SK-N-SH treated with all-trans-retinoic acid at 6 μM for 48 hours (cell line): ENCODE data around the gene LAGE3.

Experiments used
- ATAC-seq: fragments of 200-7000 bp; cut with Tn5 transposase; 3 replicates; pipeline ENCODE4 v1.9.1; 2020; ENCODE audit warnings: mild to moderate bottlenecking, moderate library complexity
- ARNTL ChIP-seq: fragments of 450-650 bp; formaldehyde crosslinking; IDR thresholded peaks from 2 replicates; pipeline ENCODE4 v1.5.0; 2020; ENCODE audit warnings: low read depth, mild to moderate bottlenecking, moderate library complexity, borderline replicate concordance
- BACH2 ChIP-seq: fragments of 250-450 bp; sonication (Bioruptor Pico); IDR thresholded peaks from 2 replicates; pipeline ENCODE4 v1.9.0; 2021; ENCODE audit warnings: mild to moderate bottlenecking, borderline replicate concordance
- CSDC2 ChIP-seq: fragments of 250-450 bp; sonication (Bioruptor Pico); IDR thresholded peaks from 2 replicates; pipeline ENCODE4 v1.5.0; 2020; ENCODE audit warnings: mild to moderate bottlenecking, moderate library complexity
- ESRRG ChIP-seq: fragments of 250-450 bp; sonication (Bioruptor Pico); IDR thresholded peaks from 2 replicates; pipeline ENCODE4 v1.6.1; 2021; ENCODE audit warnings: mild to moderate bottlenecking
- GLIS3 ChIP-seq: fragments of 250-450 bp; sonication (Bioruptor Pico); IDR thresholded peaks from 2 replicates; pipeline ENCODE4 v1.5.0; 2020; ENCODE audit warnings: mild to moderate bottlenecking, moderate library complexity
- ISL1 ChIP-seq: fragments of 250-450 bp; sonication (Bioruptor Pico); IDR thresholded peaks from 2 replicates; pipeline ENCODE4 v2.1.2; 2022; ENCODE audit warnings: mild to moderate bottlenecking, moderate library complexity
- OSR1 ChIP-seq: fragments of 250-450 bp; sonication (Bioruptor Pico); IDR thresholded peaks from 2 replicates; pipeline ENCODE4 v1.8.0; 2022; ENCODE audit warnings: moderate library complexity, mild to moderate bottlenecking, inconsistent platforms
- PPARA ChIP-seq: fragments of 250-450 bp; sonication (Bioruptor Pico); IDR thresholded peaks from 2 replicates; pipeline ENCODE4 v1.5.0; 2020; ENCODE audit warnings: mild to moderate bottlenecking, borderline replicate concordance
- RARB ChIP-seq: fragments of 250-450 bp; sonication (Bioruptor Pico); IDR thresholded peaks from 2 replicates; pipeline ENCODE4 v1.8.0; 2021; ENCODE audit warnings: mild to moderate bottlenecking, moderate library complexity
- SNAI2 ChIP-seq: fragments of 250-450 bp; sonication (Bioruptor Pico); IDR thresholded peaks from 2 replicates; pipeline ENCODE4 v1.5.0; 2020; ENCODE audit warnings: mild to moderate bottlenecking, moderate library complexity
- TCF4 ChIP-seq: fragments of 250-450 bp; sonication (Bioruptor Pico); IDR thresholded peaks from 2 replicates; pipeline ENCODE4 v1.8.0; 2021; ENCODE audit warnings: mild to moderate bottlenecking, moderate library complexity, borderline replicate concordance
- TOX ChIP-seq: fragments of 250-450 bp; sonication (Bioruptor Pico); IDR thresholded peaks from 2 replicates; pipeline ENCODE4 v1.8.0; 2021; ENCODE audit warnings: mild to moderate bottlenecking, moderate library complexity, borderline replicate concordance
- ZC3H10 ChIP-seq: fragments of 250-450 bp; sonication (Bioruptor Pico); IDR thresholded peaks from 2 replicates; pipeline ENCODE4 v1.5.1; 2021; ENCODE audit warnings: mild to moderate bottlenecking, moderate library complexity
- ZFP3 ChIP-seq: fragments of 250-450 bp; sonication (Bioruptor Pico); IDR thresholded peaks from 2 replicates; pipeline ENCODE4 v1.5.0; 2020; ENCODE audit warnings: mild to moderate bottlenecking, moderate library complexity
- ZFP30 ChIP-seq: fragments of 450-650 bp; formaldehyde crosslinking; IDR thresholded peaks from 2 replicates; pipeline ENCODE4 v1.5.0; 2022; ENCODE audit warnings: mild to moderate bottlenecking, moderate library complexity
- ZNF565 ChIP-seq: fragments of 450-650 bp; formaldehyde crosslinking; conservative IDR thresholded peaks from 2 replicates; pipeline ENCODE4 v1.5.0; 2020; ENCODE audit warnings: low read depth, mild to moderate bottlenecking, moderate library complexity
- ZNF70 ChIP-seq: fragments of 450-650 bp; formaldehyde crosslinking; IDR thresholded peaks from 2 replicates; pipeline ENCODE4 v1.5.0; 2020; ENCODE audit warnings: mild to moderate bottlenecking, moderate library complexity
- ZNF8 ChIP-seq: fragments of 450-650 bp; formaldehyde crosslinking; IDR thresholded peaks from 2 replicates; pipeline ENCODE4 v1.5.0; 2020; ENCODE audit warnings: mild to moderate bottlenecking, moderate library complexity
- TF ChIP-seq, protein P1 (sequence below): fragments of 250-450 bp; sonication (Bioruptor Pico); IDR thresholded peaks from 2 replicates; pipeline ENCODE4 v1.5.1; 2020; ENCODE audit warnings: low read depth, mild to moderate bottlenecking, moderate library complexity
- TF ChIP-seq, protein P2 (sequence below): fragments of 250-450 bp; sonication (Bioruptor Pico); IDR thresholded peaks from 2 replicates; pipeline ENCODE4 v1.5.0; 2020; ENCODE audit warnings: mild to moderate bottlenecking, moderate library complexity
- TF ChIP-seq, protein P3 (sequence below): fragments of 250-450 bp; sonication (Bioruptor Pico); IDR thresholded peaks from 2 replicates; pipeline ENCODE4 v1.5.1; 2021; ENCODE audit warnings: mild to moderate bottlenecking, moderate library complexity
- TF ChIP-seq, protein P4 (sequence below): fragments of 250-450 bp; sonication (Bioruptor Pico); IDR thresholded peaks from 2 replicates; pipeline ENCODE4 v1.8.0; 2020; ENCODE audit warnings: mild to moderate bottlenecking, moderate library complexity, borderline replicate concordance
- TF ChIP-seq, protein P5 (sequence below): fragments of 250-450 bp; sonication (Bioruptor Pico); IDR thresholded peaks from 2 replicates; pipeline ENCODE4 v1.8.0; 2021; ENCODE audit warnings: low read depth, mild to moderate bottlenecking, moderate library complexity, borderline replicate concordance

Gene LAGE3

DNA sequence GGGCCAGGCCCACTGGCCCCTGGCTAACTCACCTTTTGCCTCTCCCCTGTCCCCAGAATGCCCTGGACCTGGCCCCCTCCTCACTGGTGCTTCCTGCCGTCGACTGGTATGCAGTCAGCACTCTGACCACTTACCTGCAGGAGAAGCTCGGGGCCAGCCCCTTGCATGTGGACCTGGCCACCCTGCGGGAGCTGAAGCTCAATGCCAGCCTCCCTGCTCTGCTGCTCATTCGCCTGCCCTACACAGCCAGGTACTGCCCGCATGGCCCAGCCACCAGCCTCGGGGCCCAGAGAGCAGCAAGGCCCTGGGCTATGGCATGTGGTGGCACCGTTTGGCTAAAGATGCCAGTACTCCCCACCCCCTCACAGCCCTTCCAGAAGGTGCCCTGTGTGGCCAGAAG, 46.9 kb downstream of the LAGE3 start:
- ATAC-seq = no peak
- no peak for TF ChIP-seq OSR1 (CRISPR knock-in tag)

DNA sequence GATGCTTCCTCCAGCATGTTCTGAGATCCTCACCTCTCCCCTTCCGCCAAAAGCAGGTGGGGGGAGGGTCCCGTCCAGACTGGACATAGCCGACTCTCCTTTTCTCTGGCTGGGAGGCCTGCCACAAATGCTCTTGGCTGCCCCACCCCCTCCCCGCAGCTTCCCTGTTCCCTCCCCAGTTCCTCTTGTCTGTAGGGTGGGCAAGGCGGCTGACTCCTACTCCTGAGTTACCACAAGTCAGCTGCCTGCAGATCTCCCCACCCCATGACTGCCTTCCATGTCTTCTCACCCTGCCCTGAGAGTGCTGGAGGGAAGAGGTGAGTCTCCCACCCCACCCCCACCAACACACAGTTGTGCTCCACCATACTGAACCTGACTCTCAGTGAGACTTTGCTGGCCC, 47.7 kb downstream of the LAGE3 start:
- TF ChIP-seq OSR1 (CRISPR knock-in tag) (no peak), RARB (CRISPR knock-in tag) (no peak), ZC3H10 (CRISPR knock-in tag) (no peak), TCF4 (no peak), SNAI2 (CRISPR knock-in tag) (no peak), GLIS3 (CRISPR knock-in tag) (no peak), ARNTL (no peak), ZNF8 (CRISPR knock-in tag) (no peak), TOX (no peak)
- TF ChIP-seq, protein P1, sequence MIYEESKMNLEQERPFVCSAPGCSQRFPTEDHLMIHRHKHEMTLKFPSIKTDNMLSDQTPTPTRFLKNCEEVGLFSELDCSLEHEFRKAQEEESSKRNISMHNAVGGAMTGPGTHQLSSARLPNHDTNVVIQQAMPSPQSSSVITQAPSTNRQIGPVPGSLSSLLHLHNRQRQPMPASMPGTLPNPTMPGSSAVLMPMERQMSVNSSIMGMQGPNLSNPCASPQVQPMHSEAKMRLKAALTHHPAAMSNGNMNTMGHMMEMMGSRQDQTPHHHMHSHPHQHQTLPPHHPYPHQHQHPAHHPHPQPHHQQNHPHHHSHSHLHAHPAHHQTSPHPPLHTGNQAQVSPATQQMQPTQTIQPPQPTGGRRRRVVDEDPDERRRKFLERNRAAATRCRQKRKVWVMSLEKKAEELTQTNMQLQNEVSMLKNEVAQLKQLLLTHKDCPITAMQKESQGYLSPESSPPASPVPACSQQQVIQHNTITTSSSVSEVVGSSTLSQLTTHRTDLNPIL = no peak
- TF ChIP-seq, protein P2, sequence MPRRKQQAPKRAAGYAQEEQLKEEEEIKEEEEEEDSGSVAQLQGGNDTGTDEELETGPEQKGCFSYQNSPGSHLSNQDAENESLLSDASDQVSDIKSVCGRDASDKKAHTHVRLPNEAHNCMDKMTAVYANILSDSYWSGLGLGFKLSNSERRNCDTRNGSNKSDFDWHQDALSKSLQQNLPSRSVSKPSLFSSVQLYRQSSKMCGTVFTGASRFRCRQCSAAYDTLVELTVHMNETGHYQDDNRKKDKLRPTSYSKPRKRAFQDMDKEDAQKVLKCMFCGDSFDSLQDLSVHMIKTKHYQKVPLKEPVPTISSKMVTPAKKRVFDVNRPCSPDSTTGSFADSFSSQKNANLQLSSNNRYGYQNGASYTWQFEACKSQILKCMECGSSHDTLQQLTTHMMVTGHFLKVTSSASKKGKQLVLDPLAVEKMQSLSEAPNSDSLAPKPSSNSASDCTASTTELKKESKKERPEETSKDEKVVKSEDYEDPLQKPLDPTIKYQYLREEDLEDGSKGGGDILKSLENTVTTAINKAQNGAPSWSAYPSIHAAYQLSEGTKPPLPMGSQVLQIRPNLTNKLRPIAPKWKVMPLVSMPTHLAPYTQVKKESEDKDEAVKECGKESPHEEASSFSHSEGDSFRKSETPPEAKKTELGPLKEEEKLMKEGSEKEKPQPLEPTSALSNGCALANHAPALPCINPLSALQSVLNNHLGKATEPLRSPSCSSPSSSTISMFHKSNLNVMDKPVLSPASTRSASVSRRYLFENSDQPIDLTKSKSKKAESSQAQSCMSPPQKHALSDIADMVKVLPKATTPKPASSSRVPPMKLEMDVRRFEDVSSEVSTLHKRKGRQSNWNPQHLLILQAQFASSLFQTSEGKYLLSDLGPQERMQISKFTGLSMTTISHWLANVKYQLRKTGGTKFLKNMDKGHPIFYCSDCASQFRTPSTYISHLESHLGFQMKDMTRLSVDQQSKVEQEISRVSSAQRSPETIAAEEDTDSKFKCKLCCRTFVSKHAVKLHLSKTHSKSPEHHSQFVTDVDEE = no peak
- TF ChIP-seq, protein P3, sequence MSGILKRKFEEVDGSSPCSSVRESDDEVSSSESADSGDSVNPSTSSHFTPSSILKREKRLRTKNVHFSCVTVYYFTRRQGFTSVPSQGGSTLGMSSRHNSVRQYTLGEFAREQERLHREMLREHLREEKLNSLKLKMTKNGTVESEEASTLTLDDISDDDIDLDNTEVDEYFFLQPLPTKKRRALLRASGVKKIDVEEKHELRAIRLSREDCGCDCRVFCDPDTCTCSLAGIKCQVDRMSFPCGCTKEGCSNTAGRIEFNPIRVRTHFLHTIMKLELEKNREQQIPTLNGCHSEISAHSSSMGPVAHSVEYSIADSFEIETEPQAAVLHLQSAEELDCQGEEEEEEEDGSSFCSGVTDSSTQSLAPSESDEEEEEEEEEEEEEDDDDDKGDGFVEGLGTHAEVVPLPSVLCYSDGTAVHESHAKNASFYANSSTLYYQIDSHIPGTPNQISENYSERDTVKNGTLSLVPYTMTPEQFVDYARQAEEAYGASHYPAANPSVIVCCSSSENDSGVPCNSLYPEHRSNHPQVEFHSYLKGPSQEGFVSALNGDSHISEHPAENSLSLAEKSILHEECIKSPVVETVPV = no peak
- TF ChIP-seq, all 23 proteins: peak for 0
- no peak for ATAC-seq

DNA sequence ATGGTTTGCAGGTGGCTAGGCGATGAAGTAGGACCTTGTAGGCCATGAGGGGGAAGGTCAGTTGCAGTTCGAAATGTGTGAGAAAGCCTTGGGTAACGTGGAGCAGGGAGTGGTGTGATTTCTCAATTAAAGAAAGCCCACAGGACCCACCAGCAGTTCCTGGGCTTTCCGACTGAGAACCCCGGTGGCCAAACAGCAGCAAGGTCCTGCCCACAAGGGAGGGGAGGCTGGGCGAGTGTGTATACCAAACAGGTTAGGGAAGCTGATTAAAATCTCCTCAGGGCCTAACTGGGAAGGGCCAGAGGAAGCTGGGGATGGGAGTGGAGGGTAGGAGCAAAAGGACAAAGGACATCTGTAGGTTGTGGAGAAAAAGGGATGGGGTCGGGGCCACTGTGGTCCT, 48.2 kb downstream of the LAGE3 start:
- TF ChIP-seq, protein P3 = no peak
- TF ChIP-seq, protein P2 = no peak
- TF ChIP-seq CSDC2 (CRISPR knock-in tag) = no peak
- TF ChIP-seq PPARA = no peak
- TF ChIP-seq OSR1 (CRISPR knock-in tag) = no peak
- TF ChIP-seq TCF4 = no peak
- TF ChIP-seq ZFP30 (CRISPR knock-in tag) = no peak
- TF ChIP-seq, protein P4, sequence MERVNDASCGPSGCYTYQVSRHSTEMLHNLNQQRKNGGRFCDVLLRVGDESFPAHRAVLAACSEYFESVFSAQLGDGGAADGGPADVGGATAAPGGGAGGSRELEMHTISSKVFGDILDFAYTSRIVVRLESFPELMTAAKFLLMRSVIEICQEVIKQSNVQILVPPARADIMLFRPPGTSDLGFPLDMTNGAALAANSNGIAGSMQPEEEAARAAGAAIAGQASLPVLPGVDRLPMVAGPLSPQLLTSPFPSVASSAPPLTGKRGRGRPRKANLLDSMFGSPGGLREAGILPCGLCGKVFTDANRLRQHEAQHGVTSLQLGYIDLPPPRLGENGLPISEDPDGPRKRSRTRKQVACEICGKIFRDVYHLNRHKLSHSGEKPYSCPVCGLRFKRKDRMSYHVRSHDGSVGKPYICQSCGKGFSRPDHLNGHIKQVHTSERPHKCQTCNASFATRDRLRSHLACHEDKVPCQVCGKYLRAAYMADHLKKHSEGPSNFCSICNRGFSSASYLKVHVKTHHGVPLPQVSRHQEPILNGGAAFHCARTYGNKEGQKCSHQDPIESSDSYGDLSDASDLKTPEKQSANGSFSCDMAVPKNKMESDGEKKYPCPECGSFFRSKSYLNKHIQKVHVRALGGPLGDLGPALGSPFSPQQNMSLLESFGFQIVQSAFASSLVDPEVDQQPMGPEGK (CRISPR knock-in tag) = no peak
- no peak for TF ChIP-seq ZNF70 (CRISPR knock-in tag)
- TF ChIP-seq, protein P5, sequence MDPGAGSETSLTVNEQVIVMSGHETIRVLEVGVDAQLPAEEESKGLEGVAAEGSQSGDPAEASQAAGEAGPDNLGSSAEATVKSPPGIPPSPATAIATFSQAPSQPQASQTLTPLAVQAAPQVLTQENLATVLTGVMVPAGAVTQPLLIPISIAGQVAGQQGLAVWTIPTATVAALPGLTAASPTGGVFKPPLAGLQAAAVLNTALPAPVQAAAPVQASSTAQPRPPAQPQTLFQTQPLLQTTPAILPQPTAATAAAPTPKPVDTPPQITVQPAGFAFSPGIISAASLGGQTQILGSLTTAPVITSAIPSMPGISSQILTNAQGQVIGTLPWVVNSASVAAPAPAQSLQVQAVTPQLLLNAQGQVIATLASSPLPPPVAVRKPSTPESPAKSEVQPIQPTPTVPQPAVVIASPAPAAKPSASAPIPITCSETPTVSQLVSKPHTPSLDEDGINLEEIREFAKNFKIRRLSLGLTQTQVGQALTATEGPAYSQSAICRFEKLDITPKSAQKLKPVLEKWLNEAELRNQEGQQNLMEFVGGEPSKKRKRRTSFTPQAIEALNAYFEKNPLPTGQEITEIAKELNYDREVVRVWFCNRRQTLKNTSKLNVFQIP (CRISPR knock-in tag) = no peak
- no peak for TF ChIP-seq ARNTL
- no peak for TF ChIP-seq ZNF565
- TF ChIP-seq, protein P1 = no peak
- TF ChIP-seq ESRRG (CRISPR knock-in tag) = no peak
- TF ChIP-seq SNAI2 (CRISPR knock-in tag) = no peak
- no peak for TF ChIP-seq ZNF8 (CRISPR knock-in tag)
- no peak for TF ChIP-seq BACH2 (CRISPR knock-in tag)
- no peak for TF ChIP-seq RARB (CRISPR knock-in tag)
- no peak for TF ChIP-seq ZFP3 (CRISPR knock-in tag)
- TF ChIP-seq ISL1 = no peak

More for the DNA sequence above, 48.2 kb downstream of the LAGE3 start:
- no peak for ATAC-seq
